HG02884 (cell line): ENCODE measurements around the gene ZKSCAN5.
"Not testable (repeated sequence)": the region's sequence is repeated elsewhere in the genome, so short reads cannot be mapped to it uniquely, and the experiment has no call there.

Source experiments
- ATAC-seq: cut with Tn5 transposase; IDR thresholded peaks from one replicate; pipeline ENCODE4 v1.9.1; 2021; ENCODE audit warnings: mild to moderate bottlenecking, moderate library complexity; ENCODE audit not compliant: unreplicated experiment

ZKSCAN5 gene

GRCh38 chr7:99551767-99552463 is 47.5 kb downstream of the ZKSCAN5 start, which contains the start of gene FAM200A:
Gene FAM200A (minus strand): TSS chr7:99552114. CDS start chr7:99548407, 3,707 bp downstream.
- peak; percentile 84 for ATAC-seq

GRCh38 chr7:99553039-99553438 is 48.6 kb downstream of the ZKSCAN5 start:
- ATAC-seq = no peak

GRCh38 chr7:99554939-99555338 is 50.5 kb downstream of the ZKSCAN5 start:
- no peak for ATAC-seq

GRCh38 chr7:99557196-99557607 is 52.7 kb downstream of the ZKSCAN5 start:
- ATAC-seq = no peak

GRCh38 chr7:99557940-99558305 is 53.5 kb downstream of the ZKSCAN5 start:
- ATAC-seq = peak; percentile 32

GRCh38 chr7:99558306-99559174 is 54.1 kb downstream of the ZKSCAN5 start, which contains the start of gene ZNF655:
Gene ZNF655 (plus strand): TSS chr7:99558642. CDS start chr7:99560560, 1,918 bp downstream.
- peak; percentile 83 for ATAC-seq

GRCh38 chr7:99559175-99559915 is 54.9 kb downstream of the ZKSCAN5 start:
- ATAC-seq = no peak

- no peak for ATAC-seq
These were observed 56.6 kb downstream of the ZKSCAN5 start for GRCh38 chr7:99560834-99561736.

GRCh38 chr7:99561737-99562051 is 57.2 kb downstream of the ZKSCAN5 start:
- no peak for ATAC-seq

- ATAC-seq = no peak
These were observed 57.8 kb downstream of the ZKSCAN5 start for GRCh38 chr7:99562114-99562784.

GRCh38 chr7:99562832-99563231 is 58.4 kb downstream of the ZKSCAN5 start:
- no peak for ATAC-seq

- no peak for ATAC-seq
These were observed 59.2 kb downstream of the ZKSCAN5 start for GRCh38 chr7:99563650-99564049.

- ATAC-seq = not testable (repeated sequence)
These were observed 64.3 kb downstream of the ZKSCAN5 start for GRCh38 chr7:99568770-99569169.

GRCh38 chr7:99571768-99572167 is 67.3 kb downstream of the ZKSCAN5 start:
- no peak for ATAC-seq

GRCh38 chr7:99573257-99573656 is 68.8 kb downstream of the ZKSCAN5 start:
- ATAC-seq = no peak

- no peak for ATAC-seq
These were observed 71.8 kb downstream of the ZKSCAN5 start for GRCh38 chr7:99576251-99576650.

- ATAC-seq = no peak
These were observed 75.0 kb downstream of the ZKSCAN5 start for GRCh38 chr7:99579281-99579955.

GRCh38 chr7:99579956-99580777 is 75.7 kb downstream of the ZKSCAN5 start:
- ATAC-seq = no peak
